Measurements from ENCODE around the gene TLE7.

Gene TLE7

GRCh38 chr16:71402674-71403073 lies 39.2 kb downstream of the TLE7 start:
- H2AFZ ChIP-seq (ENCODE audit: low read depth) = no peak overlapping the region
- no peak for TF ChIP-seq CTCF (conservative IDR thresholded peaks at IDR 0.05; ENCODE audit: low read depth, low read length)
- H3K27ac ChIP-seq = no peak overlapping the region
- no peak overlapping the region for H3K4me3 ChIP-seq (IDR thresholded peaks at IDR 0.05; ENCODE audit: insufficient read depth, low read depth, low read length)
- H3K4me1 ChIP-seq (ENCODE audit: low read depth, poor library complexity, severe bottlenecking) = no peaks in the 10 kb centered on the region
- H3K36me3 ChIP-seq (ENCODE audit: insufficient read depth) = no peaks in the 10 kb centered on the region
- no peaks in the 10 kb centered on the region for H3K27me3 ChIP-seq (ENCODE audit: insufficient read depth, low read depth)
- H4K20me1 ChIP-seq (ENCODE audit: insufficient read depth) = no peaks in the 10 kb centered on the region
- no peaks in the 10 kb centered on the region for H3K79me2 ChIP-seq (ENCODE audit: insufficient read depth, low read depth)
- H3K9ac ChIP-seq = no peak overlapping the region
- no peak overlapping the region for H3K4me2 ChIP-seq

- TF ChIP-seq CTCF (conservative IDR thresholded peaks at IDR 0.05; ENCODE audit: low read depth, low read length) = no peak
- no peaks in the 10 kb centered on the region for H3K27me3 ChIP-seq (ENCODE audit: insufficient read depth, low read depth)
- H3K4me2 ChIP-seq = no peak overlapping the region
- H3K36me3 ChIP-seq (ENCODE audit: insufficient read depth) = no peaks in the 10 kb centered on the region
- no peaks in the 10 kb centered on the region for H3K4me1 ChIP-seq (ENCODE audit: low read depth, poor library complexity, severe bottlenecking)
- no peak overlapping the region for H3K27ac ChIP-seq
- H3K4me3 ChIP-seq (IDR thresholded peaks at IDR 0.05; ENCODE audit: insufficient read depth, low read depth, low read length) = no peak overlapping the region
- H4K20me1 ChIP-seq (ENCODE audit: insufficient read depth) = no peaks in the 10 kb centered on the region
- no peak overlapping the region for H2AFZ ChIP-seq (ENCODE audit: low read depth)
- no peak overlapping the region for H3K9ac ChIP-seq
- no peaks in the 10 kb centered on the region for H3K79me2 ChIP-seq (ENCODE audit: insufficient read depth, low read depth)
Measured at GRCh38 chr16:71402007-71402406, 39.8 kb downstream of the TLE7 start.

GRCh38 chr16:71399801-71400563 lies 41.9 kb downstream of the TLE7 start:
- no peak for TF ChIP-seq CTCF (conservative IDR thresholded peaks at IDR 0.05; ENCODE audit: low read depth, low read length)
- no peaks in the 10 kb centered on the region for H3K79me2 ChIP-seq (ENCODE audit: insufficient read depth, low read depth)
- H3K4me1 ChIP-seq (ENCODE audit: low read depth, poor library complexity, severe bottlenecking) = no peaks in the 10 kb centered on the region
- no peak overlapping the region for H3K4me2 ChIP-seq
- no peak overlapping the region for H2AFZ ChIP-seq (ENCODE audit: low read depth)
- H3K4me3 ChIP-seq (IDR thresholded peaks at IDR 0.05; ENCODE audit: insufficient read depth, low read depth, low read length) = no peak overlapping the region
- no peaks in the 10 kb centered on the region for H3K27me3 ChIP-seq (ENCODE audit: insufficient read depth, low read depth)
- no peaks in the 10 kb centered on the region for H4K20me1 ChIP-seq (ENCODE audit: insufficient read depth)
- H3K27ac ChIP-seq = no peak overlapping the region
- H3K9ac ChIP-seq = no peak overlapping the region
- H3K36me3 ChIP-seq (ENCODE audit: insufficient read depth) = no peaks in the 10 kb centered on the region

GRCh38 chr16:71396594-71396993 lies 45.3 kb downstream of the TLE7 start:
- H3K4me2 ChIP-seq = no peak overlapping the region
- H4K20me1 ChIP-seq (ENCODE audit: insufficient read depth) = no peaks in the 10 kb centered on the region
- no peaks in the 10 kb centered on the region for H3K79me2 ChIP-seq (ENCODE audit: insufficient read depth, low read depth)
- no peaks in the 10 kb centered on the region for H3K4me1 ChIP-seq (ENCODE audit: low read depth, poor library complexity, severe bottlenecking)
- no peak overlapping the region for H3K9ac ChIP-seq
- no peaks in the 10 kb centered on the region for H3K36me3 ChIP-seq (ENCODE audit: insufficient read depth)
- no peaks in the 10 kb centered on the region for H3K27me3 ChIP-seq (ENCODE audit: insufficient read depth, low read depth)
- no peak for TF ChIP-seq CTCF (conservative IDR thresholded peaks at IDR 0.05; ENCODE audit: low read depth, low read length)
- no peak overlapping the region for H3K27ac ChIP-seq
- no peak overlapping the region for H2AFZ ChIP-seq (ENCODE audit: low read depth)
- H3K4me3 ChIP-seq (IDR thresholded peaks at IDR 0.05; ENCODE audit: insufficient read depth, low read depth, low read length) = no peak overlapping the region

All from KMS-11 (cell line).